Upper lobe of right lung (tissue), 1 donor: ENCODE results near the gene CFH. TPM values are rescaled to one million over a fixed set of nuclear protein-coding genes. Genes with fewer than 3 reads are reported as not detected.

Experiments used
- ATAC-seq: fragments of 200-7000 bp; cut with Tn5 transposase; one replicate; pipeline ENCODE4 v1.9.1; 2020; ENCODE audit warnings: mild to moderate bottlenecking, moderate library complexity
- DNase-seq: peaks from one replicate; pipeline ENCODE4 v3.0.0-alpha.2; 2020
- H3K27ac ChIP-seq: fragments of 200-600 bp; one replicate; pipeline ENCODE4 v1.8.0; 2022
- H3K27me3 ChIP-seq: fragments of 200-600 bp; one replicate; pipeline ENCODE4 v1.8.0; 2022; ENCODE audit warnings: mild to moderate bottlenecking
- H3K36me3 ChIP-seq: fragments of 200-600 bp; one replicate; pipeline ENCODE4 v1.8.0; 2022
- H3K4me1 ChIP-seq: fragments of 200-600 bp; one replicate; pipeline ENCODE4 v1.8.0; 2022
- H3K4me3 ChIP-seq: fragments of 200-600 bp; one replicate; pipeline ENCODE4 v1.8.0; 2022; ENCODE audit warnings: mild to moderate bottlenecking
- H3K9me3 ChIP-seq: fragments of 200-600 bp; one replicate; pipeline ENCODE4 v1.8.0; 2022
- CTCF ChIP-seq: fragments of 200-600 bp; IDR thresholded peaks from one replicate; pipeline ENCODE4 v1.8.0; 2022; ENCODE audit warnings: antibody characterized with exemption
- intact Hi-C: fragments of 100-400 bp; cut with DNase I; formaldehyde crosslinking; loops from one replicate; pipeline ENCODE4 v1.11.0; 2022
- total RNA-seq: library from RNA; stranded (reverse); fragmentation: NEBNext Ultra II Directional; extraction: Animal tissue kit (Norgen Biotek cat#: 25700); gene quantifications from one replicate; pipeline ENCODE4 v1.2.1, GENCODE V29; 2021
- donor health status: DM: no; HTN: yes; CAD: no; lungs with severe emphysema.

The CFH gene
- total RNA-seq, 1 donor from 2014 or later = 78.5 TPM

- intact Hi-C loops = no loop called here
- Histone ChIP-seq H3K27me3 (no peaks in the 10 kb centered on the region), H3K4me1 (no peaks in the 10 kb centered on the region), H3K9me3 (no peaks in the 10 kb centered on the region), H3K4me3 (no peak overlapping the region), H3K27ac (no peak overlapping the region), H3K36me3 (no peaks in the 10 kb centered on the region)
- TF ChIP-seq CTCF = no peak
- DNase-seq (no peak), ATAC-seq (no peak)
Observed at GRCh38 chr1:196640976-196641375, 10.9 kb upstream of the CFH start.

- no peak for TF ChIP-seq CTCF
- no peak for DNase-seq
- no peak for ATAC-seq
- intact Hi-C loops = no loop called here
- no peak overlapping the region for H3K4me3 ChIP-seq
- H3K36me3 ChIP-seq = no peaks in the 10 kb centered on the region
- H3K4me1 ChIP-seq = no peaks in the 10 kb centered on the region
- H3K27me3 ChIP-seq = no peaks in the 10 kb centered on the region
- no peaks in the 10 kb centered on the region for H3K9me3 ChIP-seq
- H3K27ac ChIP-seq = no peak overlapping the region
Observed at GRCh38 chr1:196649990-196650389, 1.9 kb upstream of the CFH start.

- no peak for DNase-seq
- intact Hi-C loops = no loop called here
- no peak for ATAC-seq
Observed at GRCh38 chr1:196650403-196650802, 1.4 kb upstream of the CFH start.

GRCh38 chr1:196651079-196651478, 764 bp upstream of the CFH start:
- no peak for TF ChIP-seq CTCF
- no peak for ATAC-seq
- DNase-seq = no peak
- Histone ChIP-seq H3K36me3 (no peaks in the 10 kb centered on the region), H3K27me3 (no peaks in the 10 kb centered on the region), H3K9me3 (no peaks in the 10 kb centered on the region), H3K27ac (peak overlapping the region; percentile 59), H3K4me3 (peak overlapping the region; percentile 47), H3K4me1 (no peaks in the 10 kb centered on the region)
- intact Hi-C loops = no loop called here

More at GRCh38 chr1:196650403-196650802, 1.4 kb upstream of the CFH start:
- Histone ChIP-seq H3K36me3 (no peaks in the 10 kb centered on the region), H3K4me1 (no peaks in the 10 kb centered on the region), H3K9me3 (no peaks in the 10 kb centered on the region), H3K4me3 (no peak overlapping the region), H3K27ac (no peak overlapping the region), H3K27me3 (no peaks in the 10 kb centered on the region)
- no peak for TF ChIP-seq CTCF

- H3K4me1 ChIP-seq = no peaks in the 10 kb centered on the region
- H3K9me3 ChIP-seq = no peaks in the 10 kb centered on the region
- H3K27me3 ChIP-seq = no peaks in the 10 kb centered on the region
- ATAC-seq (no peak), DNase-seq (no peak)
- intact Hi-C loops = no loop called here
- TF ChIP-seq CTCF = no peak
- peak overlapping the region; percentile 47 for H3K4me3 ChIP-seq
- no peaks in the 10 kb centered on the region for H3K36me3 ChIP-seq
- peak overlapping the region; percentile 2 for H3K27ac ChIP-seq
Observed at GRCh38 chr1:196654271-196654670, 2.4 kb downstream of the CFH start.

- Histone ChIP-seq H3K4me1 (no peaks in the 10 kb centered on the region), H3K4me3 (peak overlapping the region; percentile 21), H3K27ac (no peak overlapping the region), H3K9me3 (no peaks in the 10 kb centered on the region), H3K27me3 (no peaks in the 10 kb centered on the region), H3K36me3 (no peaks in the 10 kb centered on the region)
- no peak for DNase-seq
- intact Hi-C loops = no loop called here
- no peak for TF ChIP-seq CTCF
- no peak for ATAC-seq
Observed at GRCh38 chr1:196655071-196655470, 3.2 kb downstream of the CFH start.
